ENCODE data around the gene PON2.
"Not testable (repeated sequence)": the region's sequence is repeated elsewhere in the genome, so short reads cannot be mapped to it uniquely, and the experiment has no call there.

Gene PON2

GRCh38 chr7:95470452-95470851, 35.6 kb upstream of the PON2 start:
- Mint-ChIP-seq H3K4me3 (no peak overlapping the region), H3K27ac (peak overlapping the region; percentile 80), H3K36me3 (ENCODE audit: low read depth) (no peaks in the 10 kb centered on the region), H3K9me3 (peaks cover 5% of the 10 kb centered on the region), H3K27me3 (ENCODE audit: low read depth, poor library complexity) (no peaks in the 10 kb centered on the region), H3K4me1 (peaks cover 58% of the 10 kb centered on the region)
- no peak for TF ChIP-seq CTCF (IDR thresholded peaks at IDR 0.05)
- no peak for DNase-seq

GRCh38 chr7:95469848-95470247, 35.0 kb upstream of the PON2 start:
- peak; percentile 8 for DNase-seq
- TF ChIP-seq CTCF (IDR thresholded peaks at IDR 0.05): no peak
- H3K9me3 Mint-ChIP-seq: peaks cover 5% of the 10 kb centered on the region
- peaks cover 55% of the 10 kb centered on the region for H3K4me1 Mint-ChIP-seq
- peak overlapping the region; percentile 80 for H3K27ac Mint-ChIP-seq
- H3K36me3 Mint-ChIP-seq (ENCODE audit: low read depth): no peaks in the 10 kb centered on the region
- no peaks in the 10 kb centered on the region for H3K27me3 Mint-ChIP-seq (ENCODE audit: low read depth, poor library complexity)
- H3K4me3 Mint-ChIP-seq: no peak overlapping the region

GRCh38 chr7:95469187-95469586, 34.4 kb upstream of the PON2 start:
- Mint-ChIP-seq H3K27ac (no peak overlapping the region), H3K4me3 (no peak overlapping the region), H3K9me3 (peaks cover 5% of the 10 kb centered on the region), H3K36me3 (ENCODE audit: low read depth) (no peaks in the 10 kb centered on the region), H3K27me3 (ENCODE audit: low read depth, poor library complexity) (no peaks in the 10 kb centered on the region), H3K4me1 (peaks cover 49% of the 10 kb centered on the region)
- no peak for TF ChIP-seq CTCF (IDR thresholded peaks at IDR 0.05)
- DNase-seq: no peak

- TF ChIP-seq CTCF (IDR thresholded peaks at IDR 0.05): no peak
- H3K4me3 Mint-ChIP-seq: no peak overlapping the region
Measured at GRCh38 chr7:95467912-95468607, 33.2 kb upstream of the PON2 start.

GRCh38 chr7:95460653-95461052, 25.8 kb upstream of the PON2 start:
- DNase-seq; H3K27me3 Mint-ChIP-seq (ENCODE audit: low read depth, poor library complexity); H3K4me1 Mint-ChIP-seq; H3K4me3 Mint-ChIP-seq; H3K27ac Mint-ChIP-seq: not testable (repeated sequence)
- peaks cover 61% of the 10 kb centered on the region for H3K9me3 Mint-ChIP-seq
- H3K36me3 Mint-ChIP-seq (ENCODE audit: low read depth): peaks cover 35% of the 10 kb centered on the region

More at GRCh38 chr7:95467912-95468607, 33.2 kb upstream of the PON2 start:
- no peaks in the 10 kb centered on the region for H3K36me3 Mint-ChIP-seq (ENCODE audit: low read depth)
- no peak overlapping the region for H3K27ac Mint-ChIP-seq
- no peak for DNase-seq
- H3K27me3 Mint-ChIP-seq (ENCODE audit: low read depth, poor library complexity): no peaks in the 10 kb centered on the region
- peaks cover 37% of the 10 kb centered on the region for H3K4me1 Mint-ChIP-seq
- H3K9me3 Mint-ChIP-seq: peaks cover 5% of the 10 kb centered on the region

GRCh38 chr7:95457947-95458346, 23.1 kb upstream of the PON2 start:
- DNase-seq: no peak

More at GRCh38 chr7:95457947-95458346, 23.1 kb upstream of the PON2 start:
- H3K27me3 Mint-ChIP-seq (ENCODE audit: low read depth, poor library complexity): peaks cover 3% of the 10 kb centered on the region
- peaks cover 61% of the 10 kb centered on the region for H3K9me3 Mint-ChIP-seq
- no peak overlapping the region for H3K4me3 Mint-ChIP-seq
- H3K4me1 Mint-ChIP-seq: no peaks in the 10 kb centered on the region
- no peak overlapping the region for H3K27ac Mint-ChIP-seq
- H3K36me3 Mint-ChIP-seq (ENCODE audit: low read depth): peaks cover 35% of the 10 kb centered on the region
- TF ChIP-seq CTCF (IDR thresholded peaks at IDR 0.05): no peak

Measured in nephron progenitor cell (in vitro differentiated cells).